Sigmoid colon (tissue), 4 donors: ENCODE measurements around the gene ZNF837.
"Not testable (repeated sequence)": the region's sequence is repeated elsewhere in the genome, so short reads cannot be mapped to it uniquely, and the experiment has no call there.

Experiments used
- CTCF ChIP-seq, 4 experiments: fragments of 450-650 bp in 3 of 4; fragments of 200-600 bp in 1 of 4; IDR thresholded peaks; one replicate each; pipeline ENCODE4 v1.5.1; 2016 to 2019; ENCODE audit warnings: antibody characterized with exemption in 4 of 4, mild to moderate bottlenecking in 3 of 4, moderate library complexity in 2 of 4
- POLR2A ChIP-seq, 2 donors: fragments of 450-650 bp; IDR thresholded peaks; one replicate each; pipeline ENCODE4 v1.6.1; 2016; ENCODE audit warnings: antibody characterized with exemption in 2 of 2, mild to moderate bottlenecking in 2 of 2, moderate library complexity in 2 of 2
- POLR2AphosphoS5 ChIP-seq, 4 donors: sonication (generic); formaldehyde crosslinking; IDR thresholded peaks; one replicate each; pipeline ENCODE4 v1.6.1; 2017; ENCODE audit warnings: antibody characterized with exemption in 4 of 4

- not testable (repeated sequence) for TF ChIP-seq CTCF, POLR2AphosphoS5, POLR2A (IDR thresholded peaks at IDR 0.05)
Observed at GRCh38 chr19:58348080-58348479, 32.8 kb downstream of the ZNF837 start.
